Measurements from ENCODE around the gene FAM234B. TPM values are rescaled to one million over a fixed set of nuclear protein-coding genes. Genes with fewer than 3 reads are reported as not detected.

The FAM234B gene
- total and polyA plus RNA-seq, 2 experiments from 2014 or later, result 9.5 to 21.1 TPM

GRCh38 chr12:13100605-13100881 is 56.4 kb downstream of the FAM234B start (continued):
- TF ChIP-seq REST (IDR thresholded peaks at IDR 0.05; ENCODE audit: unreplicated experiment) (no peak), CTCF (conservative IDR thresholded peaks at IDR 0.05; ENCODE audit: low read depth in 2 of 2) (no peak), CREB1 (CRISPR knock-in tag; IDR thresholded peaks at IDR 0.05; ENCODE audit: low read depth) (no peak)

GRCh38 chr12:13100882-13101769 is 56.9 kb downstream of the FAM234B start:
- H2AFZ ChIP-seq, result peak overlapping the region; percentile 99
- no peaks in the 10 kb centered on the region for H3K9me2 ChIP-seq (ENCODE audit: insufficient read depth)
- peaks cover 45% of the 10 kb centered on the region for H3K4me1 Mint-ChIP-seq
- H3K79me2 ChIP-seq (replicated peaks; ENCODE audit: insufficient read depth), result no peaks in the 10 kb centered on the region
- H3K27ac ChIP-seq (ENCODE audit: low read depth), result peak overlapping the region; percentile 79
- peak overlapping the region; percentile 92 for H3K4me3 ChIP-seq
- H3K4me3 Mint-ChIP-seq, result peak overlapping the region; percentile 76
- peak overlapping the region; percentile 73; the same call in 1 of the 2 replicates for H3K27ac Mint-ChIP-seq
- H3K4me1 ChIP-seq (ENCODE audit: insufficient read depth), result peaks cover 40% of the 10 kb centered on the region
- no peak for TF ChIP-seq ETS1 (IDR thresholded peaks at IDR 0.05)
- no peak for TF ChIP-seq NANOG (IDR thresholded peaks at IDR 0.05; ENCODE audit: borderline replicate concordance)
- TF ChIP-seq EZH2phosphoT487 (IDR thresholded peaks at IDR 0.05; ENCODE audit: unreplicated experiment), result no peak
- TF ChIP-seq CTCF (conservative IDR thresholded peaks at IDR 0.05; ENCODE audit: low read depth in 2 of 2), result no peak
- TF ChIP-seq POLR2AphosphoS5 (IDR thresholded peaks at IDR 0.05; ENCODE audit: low read depth), result peak; percentile 49
- no peak for TF ChIP-seq ZNF114 (CRISPR knock-in tag; IDR thresholded peaks at IDR 0.05)
- TF ChIP-seq REST (IDR thresholded peaks at IDR 0.05; ENCODE audit: unreplicated experiment), result no peak
- TF ChIP-seq EZH2 (IDR thresholded peaks at IDR 0.05; ENCODE audit: low read depth, unreplicated experiment), result no peak
- TF ChIP-seq CREB1 (CRISPR knock-in tag; IDR thresholded peaks at IDR 0.05; ENCODE audit: low read depth), result 0 out of 2 replicates have a peak, but pooled peaks have one; percentile 38
- H3K36me3 Mint-ChIP-seq (ENCODE audit: low read depth), result no peaks in the 10 kb centered on the region
- H4K20me1 ChIP-seq (replicated peaks; ENCODE audit: insufficient read depth), result no peaks in the 10 kb centered on the region
- peaks cover 13% of the 10 kb centered on the region for H3F3A ChIP-seq (replicated peaks; ENCODE audit: low read depth)
- peaks cover 5% of the 10 kb centered on the region for H3K27me3 Mint-ChIP-seq (ENCODE audit: insufficient read depth, low read depth, poor library complexity)
- DNase-seq (ENCODE audit: low spot score) (peak; percentile 92), ATAC-seq (peak; percentile 85)
- H3K4me2 ChIP-seq, result peak overlapping the region; percentile 96
- H3K36me3 ChIP-seq (ENCODE audit: insufficient read depth), result no peaks in the 10 kb centered on the region
- H3K9me3 Mint-ChIP-seq, result no peaks in the 10 kb centered on the region
- H3K27me3 ChIP-seq (ENCODE audit: insufficient read depth), result no peaks in the 10 kb centered on the region

All from GM23338 (cell line).